ENCODE results near the gene HCRT. TPM values are rescaled to one million over a fixed set of nuclear protein-coding genes. Genes with fewer than 3 reads are reported as not detected.
A peak's percentile ranks its signal among the peaks of the same experiment; 100 is the strongest.

The HCRT gene
- total RNA-seq, 2 donors from 2014 or later = not detected

- peaks cover 38% of the 10 kb centered on the region for H3K36me3 Mint-ChIP-seq (ENCODE audit: low read depth)
- no peaks in the 10 kb centered on the region for H3K9me3 ChIP-seq (ENCODE audit: control insufficient read depth, low read length)
- H3K36me3 ChIP-seq (ENCODE audit: control insufficient read depth, insufficient read depth, low read length) = peaks cover 54% of the 10 kb centered on the region
- H3K4me3 ChIP-seq (ENCODE audit: low read length) = no peak overlapping the region
- H3K27ac ChIP-seq (ENCODE audit: low read depth, low read length) = no peak overlapping the region
- DNase-seq = no peak
- WGBS, 2 experiments (ENCODE audit: insufficient coverage in 1 of 2, insufficient read length in 1 of 2) = 92 to 93% methylated on average over 3 to 10 of the region's 10 CpGs
- H3K4me3 Mint-ChIP-seq = no peak overlapping the region
- H3K4me1 ChIP-seq (ENCODE audit: control insufficient read depth, insufficient read depth, low read length) = no peaks in the 10 kb centered on the region
- no peaks in the 10 kb centered on the region for H3K27me3 Mint-ChIP-seq (ENCODE audit: insufficient read depth)
- no peaks in the 10 kb centered on the region for H3K9me3 Mint-ChIP-seq
- no peak overlapping the region for H3K9ac ChIP-seq (ENCODE audit: extremely low read depth, low read length, poor library complexity, severe bottlenecking)
- no peaks in the 10 kb centered on the region for H3K27me3 ChIP-seq (ENCODE audit: control insufficient read depth, insufficient read depth, low read length, poor library complexity, severe bottlenecking)
- TF ChIP-seq CTCF (conservative IDR thresholded peaks at IDR 0.05) = no peak
- no peak overlapping the region for H3K27ac Mint-ChIP-seq
- H3K4me1 Mint-ChIP-seq = peaks cover 5% of the 10 kb centered on the region
These were observed 16.2 kb upstream of the HCRT start for GRCh38 chr17:42201458-42201772.

GRCh38 chr17:42200706-42201457, 15.6 kb upstream of the HCRT start:
- no peak overlapping the region for H3K4me3 ChIP-seq (ENCODE audit: low read length)
- H3K36me3 ChIP-seq (ENCODE audit: control insufficient read depth, insufficient read depth, low read length) = peaks cover 48% of the 10 kb centered on the region
- Mint-ChIP-seq H3K27me3 (ENCODE audit: insufficient read depth) (no peaks in the 10 kb centered on the region), H3K36me3 (ENCODE audit: low read depth) (peaks cover 32% of the 10 kb centered on the region), H3K27ac (peak overlapping the region; percentile 60), H3K9me3 (no peaks in the 10 kb centered on the region), H3K4me1 (peaks cover 5% of the 10 kb centered on the region), H3K4me3 (no peak overlapping the region)
- WGBS, 2 experiments (ENCODE audit: insufficient coverage in 1 of 2, insufficient read length in 1 of 2) = 93 to 95% methylated on average over 6 to 13 of the region's 14 CpGs
- DNase-seq = no peak
- no peaks in the 10 kb centered on the region for H3K9me3 ChIP-seq (ENCODE audit: control insufficient read depth, low read length)
- no peaks in the 10 kb centered on the region for H3K27me3 ChIP-seq (ENCODE audit: control insufficient read depth, insufficient read depth, low read length, poor library complexity, severe bottlenecking)
- H3K4me1 ChIP-seq (ENCODE audit: control insufficient read depth, insufficient read depth, low read length) = no peaks in the 10 kb centered on the region
- no peak overlapping the region for H3K9ac ChIP-seq (ENCODE audit: extremely low read depth, low read length, poor library complexity, severe bottlenecking)
- H3K27ac ChIP-seq (ENCODE audit: low read depth, low read length) = no peak overlapping the region
- no peak for TF ChIP-seq CTCF (conservative IDR thresholded peaks at IDR 0.05)

GRCh38 chr17:42199416-42200011, 14.3 kb upstream of the HCRT start:
- Mint-ChIP-seq H3K27me3 (ENCODE audit: insufficient read depth) (no peaks in the 10 kb centered on the region), H3K9me3 (no peaks in the 10 kb centered on the region), H3K4me3 (no peak overlapping the region), H3K4me1 (peaks cover 5% of the 10 kb centered on the region), H3K36me3 (ENCODE audit: low read depth) (peaks cover 26% of the 10 kb centered on the region), H3K27ac (no peak overlapping the region)
- H3K9ac ChIP-seq (ENCODE audit: extremely low read depth, low read length, poor library complexity, severe bottlenecking) = no peak overlapping the region
- H3K9me3 ChIP-seq (ENCODE audit: control insufficient read depth, low read length) = no peaks in the 10 kb centered on the region
- H3K36me3 ChIP-seq (ENCODE audit: control insufficient read depth, insufficient read depth, low read length) = peaks cover 39% of the 10 kb centered on the region
- H3K4me3 ChIP-seq (ENCODE audit: low read length) = no peak overlapping the region
- no peaks in the 10 kb centered on the region for H3K4me1 ChIP-seq (ENCODE audit: control insufficient read depth, insufficient read depth, low read length)
- no peak for TF ChIP-seq CTCF (conservative IDR thresholded peaks at IDR 0.05)
- 90 to 91% methylated on average over 2 to 9 of the region's 12 CpGs for WGBS, 2 experiments (ENCODE audit: insufficient coverage in 1 of 2, insufficient read length in 1 of 2)
- H3K27me3 ChIP-seq (ENCODE audit: control insufficient read depth, insufficient read depth, low read length, poor library complexity, severe bottlenecking) = no peaks in the 10 kb centered on the region
- no peak overlapping the region for H3K27ac ChIP-seq (ENCODE audit: low read depth, low read length)
- DNase-seq = no peak

Measured in endodermal cell (in vitro differentiated cells).